Epidermal melanocyte (primary cell): ENCODE results near the gene PLA2G2C.

Experiments used
- DNase-seq: peaks from one replicate; pipeline ENCODE4 v3.0.0; 2011; ENCODE audit warnings: low spot score; ENCODE audit not compliant: insufficient read length

PLA2G2C gene

DNA sequence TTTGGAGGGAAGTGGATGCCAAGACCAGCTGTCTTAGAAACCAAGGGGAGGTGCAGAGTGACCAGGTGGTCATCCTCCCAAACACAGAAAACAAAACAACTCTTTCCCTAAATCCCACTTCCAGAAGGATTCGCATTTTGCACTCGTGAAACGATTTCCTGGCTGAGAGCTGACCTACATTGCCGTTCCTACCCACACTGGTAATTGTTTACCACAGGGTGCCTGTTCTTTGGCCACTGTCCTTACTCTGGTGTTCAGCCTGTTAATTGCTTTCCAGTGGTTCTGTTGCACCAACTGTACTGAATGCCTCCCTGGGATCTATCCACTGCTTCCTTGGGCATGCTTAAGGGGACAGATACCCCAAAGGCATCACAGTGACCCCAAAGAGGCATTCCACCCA, 23.2 kb upstream of the PLA2G2C start:
- no peak for DNase-seq

DNA sequence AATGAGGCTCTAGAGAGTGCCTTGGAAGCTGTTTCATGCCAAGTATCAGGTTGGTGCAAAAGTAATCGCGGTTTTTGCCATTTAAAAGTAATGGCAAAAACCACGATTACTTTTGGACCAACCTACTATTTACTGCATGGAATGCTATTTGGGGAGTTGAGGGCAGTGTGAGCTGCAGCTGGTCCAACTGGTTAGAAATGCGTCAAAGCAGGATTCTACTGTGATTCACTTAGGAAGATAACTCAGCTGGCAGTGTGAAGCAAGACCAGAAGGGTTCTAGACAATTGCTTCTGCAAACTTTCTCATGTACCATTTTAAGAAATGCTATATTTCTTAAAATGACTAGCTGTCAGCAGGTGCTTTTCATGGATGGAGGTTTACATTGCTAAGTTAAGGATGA, 21.2 kb upstream of the PLA2G2C start:
- no peak for DNase-seq

DNA sequence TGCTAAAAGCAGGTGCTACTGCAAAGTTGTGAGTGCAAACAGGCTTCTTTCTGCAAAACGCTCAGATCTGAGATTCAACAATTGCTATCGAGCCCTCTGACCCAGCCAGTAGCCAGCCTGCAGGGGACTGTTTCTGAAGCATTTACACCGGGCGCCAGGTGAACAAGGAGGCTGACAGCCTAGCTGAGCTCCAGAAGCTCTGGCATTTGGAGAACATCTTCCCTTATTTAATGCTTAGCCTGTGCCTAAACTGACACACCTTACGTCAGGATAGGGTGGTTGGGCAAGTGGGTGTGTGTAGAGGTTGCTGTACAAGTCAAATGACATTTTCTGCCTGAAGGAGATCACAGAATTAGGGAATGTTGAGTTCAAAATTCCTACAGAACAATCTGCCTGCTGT, 15.8 kb upstream of the PLA2G2C start:
- no peak for DNase-seq

DNA sequence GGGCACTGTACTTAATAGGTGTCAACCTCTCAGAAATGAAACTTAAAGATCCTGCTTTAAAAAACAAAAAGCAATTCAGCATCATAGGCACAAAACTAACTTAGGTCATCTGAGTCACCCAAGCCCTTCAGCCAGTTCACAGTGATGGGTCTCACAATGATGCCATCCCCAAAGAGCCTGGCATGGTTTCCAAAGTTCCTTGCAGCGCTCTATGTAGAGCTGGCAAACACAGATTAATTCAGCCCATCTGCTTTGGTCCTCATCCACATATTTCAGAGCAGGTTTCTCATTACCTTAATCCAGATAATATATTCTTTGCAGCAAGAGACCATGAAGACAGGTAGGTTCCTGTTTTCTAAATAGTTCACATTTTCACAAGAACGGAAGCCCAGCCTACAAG, 14.6 kb upstream of the PLA2G2C start:
- DNase-seq = no peak

DNA sequence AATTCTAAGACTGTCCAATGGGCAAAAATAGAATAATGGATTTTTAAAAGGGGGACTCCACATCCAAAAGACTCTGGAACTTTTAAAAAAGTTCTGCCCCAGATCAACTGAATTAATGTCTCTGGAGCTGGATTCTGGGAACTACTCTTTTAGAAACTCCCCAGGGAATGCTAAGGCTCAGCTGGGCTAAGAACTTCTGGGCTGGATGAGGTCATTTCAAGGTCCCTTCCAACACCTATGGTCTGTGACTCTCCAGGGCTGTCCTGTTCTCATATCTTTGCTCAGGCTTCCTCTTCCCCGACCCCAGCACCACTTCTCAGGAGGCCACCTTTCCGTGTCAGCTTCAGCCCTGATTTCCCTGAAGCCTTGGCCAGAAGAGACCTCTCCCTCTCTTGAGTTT, 13.5 kb upstream of the PLA2G2C start:
- DNase-seq = no peak

DNA sequence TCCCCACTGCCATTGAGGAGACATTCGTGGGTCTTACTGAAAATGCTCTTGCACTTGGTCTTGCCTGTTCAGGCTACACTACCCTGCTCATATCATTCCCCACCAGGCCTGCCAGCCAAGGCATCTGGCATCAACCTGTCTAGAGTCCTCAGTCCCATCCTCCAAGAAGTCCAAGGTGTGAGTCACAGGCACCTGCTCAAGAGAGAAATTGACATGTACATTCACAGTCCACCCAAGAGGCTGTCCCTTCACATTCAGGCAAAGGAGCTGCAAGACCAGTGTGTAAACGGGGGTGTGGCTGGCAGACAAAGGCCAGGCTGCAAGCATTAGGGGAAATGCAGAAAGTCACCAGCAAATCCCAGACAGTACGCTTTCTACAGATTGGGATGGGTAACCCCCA, 13.1 kb upstream of the PLA2G2C start:
- no peak for DNase-seq

DNA sequence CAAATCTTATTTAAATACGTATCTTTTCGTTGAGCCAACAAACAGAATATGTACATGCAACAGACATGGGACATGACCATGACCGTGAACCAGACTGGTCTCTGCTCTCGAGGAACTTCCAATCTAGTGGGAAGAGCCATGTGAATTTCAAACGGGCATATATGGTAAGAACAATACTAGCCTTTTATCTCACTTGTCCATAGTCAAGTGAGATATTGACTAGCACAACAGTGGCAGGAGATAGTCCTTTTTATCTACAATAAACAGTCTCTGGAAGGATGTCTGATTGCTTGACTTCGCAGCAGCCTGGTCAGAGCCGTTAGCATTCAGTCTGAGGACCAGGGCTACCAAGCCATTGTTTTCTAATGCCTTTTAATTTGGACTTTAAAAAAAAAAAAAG, 12.6 kb upstream of the PLA2G2C start:
- DNase-seq = no peak

DNA sequence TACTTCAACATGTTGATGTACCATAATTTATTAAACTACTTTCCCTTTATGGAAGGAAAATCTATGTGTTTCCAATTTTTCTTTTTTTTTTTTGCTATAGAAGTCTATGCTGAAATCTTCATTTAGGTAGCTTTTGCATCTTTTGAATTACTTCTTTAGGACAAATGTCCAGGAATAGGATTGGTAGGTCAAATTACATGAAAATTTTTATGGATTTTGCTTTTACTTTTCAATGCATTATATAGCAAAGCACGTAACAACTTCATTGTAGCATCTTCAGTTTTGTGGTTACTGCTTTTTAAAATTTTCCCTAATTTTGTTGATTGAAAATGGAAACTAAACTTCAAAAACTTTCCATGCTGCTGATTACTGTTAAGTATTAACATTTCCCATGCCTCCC, 12.0 kb upstream of the PLA2G2C start:
- DNase-seq = no peak

DNA sequence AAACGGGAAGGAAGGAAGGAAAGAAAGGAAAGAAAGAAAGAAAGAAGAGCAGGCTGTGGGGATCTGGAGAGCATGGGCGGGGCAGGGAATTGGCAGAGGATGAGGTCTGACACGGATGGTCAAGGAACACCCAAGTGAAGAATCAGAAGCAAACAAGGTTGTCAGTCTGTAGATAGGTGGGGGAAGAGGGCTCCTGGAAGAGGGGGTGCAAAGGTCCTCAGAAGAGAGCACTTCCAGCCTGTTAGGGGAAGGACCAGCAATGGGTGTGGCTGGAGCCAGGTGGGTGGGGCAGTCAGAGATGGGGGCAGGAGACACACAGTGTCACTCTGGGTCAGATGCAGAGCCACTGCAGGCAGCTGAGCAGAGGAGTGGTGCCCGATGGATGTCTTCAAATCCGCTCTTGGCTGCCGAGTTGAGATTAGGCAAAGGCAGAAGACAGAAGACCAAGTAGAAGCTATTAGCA, 11.0 kb upstream of the PLA2G2C start:
- DNase-seq = no peak

DNA sequence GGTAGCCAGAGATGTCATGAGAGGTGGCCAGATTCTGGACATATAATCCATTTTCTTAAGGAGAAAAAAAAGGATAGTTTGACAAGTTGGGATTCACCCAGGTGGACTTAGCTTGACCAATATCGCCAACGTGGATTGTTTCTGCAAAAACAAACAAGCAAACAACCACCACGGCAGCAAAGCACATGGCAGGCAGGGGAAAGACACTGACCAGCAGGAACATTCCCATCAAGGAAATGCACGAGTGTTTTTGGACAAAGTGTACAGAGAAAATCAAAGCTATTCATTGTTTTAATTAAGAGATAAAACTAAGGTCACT, 9.1 kb upstream of the PLA2G2C start:
- DNase-seq = no peak

DNA sequence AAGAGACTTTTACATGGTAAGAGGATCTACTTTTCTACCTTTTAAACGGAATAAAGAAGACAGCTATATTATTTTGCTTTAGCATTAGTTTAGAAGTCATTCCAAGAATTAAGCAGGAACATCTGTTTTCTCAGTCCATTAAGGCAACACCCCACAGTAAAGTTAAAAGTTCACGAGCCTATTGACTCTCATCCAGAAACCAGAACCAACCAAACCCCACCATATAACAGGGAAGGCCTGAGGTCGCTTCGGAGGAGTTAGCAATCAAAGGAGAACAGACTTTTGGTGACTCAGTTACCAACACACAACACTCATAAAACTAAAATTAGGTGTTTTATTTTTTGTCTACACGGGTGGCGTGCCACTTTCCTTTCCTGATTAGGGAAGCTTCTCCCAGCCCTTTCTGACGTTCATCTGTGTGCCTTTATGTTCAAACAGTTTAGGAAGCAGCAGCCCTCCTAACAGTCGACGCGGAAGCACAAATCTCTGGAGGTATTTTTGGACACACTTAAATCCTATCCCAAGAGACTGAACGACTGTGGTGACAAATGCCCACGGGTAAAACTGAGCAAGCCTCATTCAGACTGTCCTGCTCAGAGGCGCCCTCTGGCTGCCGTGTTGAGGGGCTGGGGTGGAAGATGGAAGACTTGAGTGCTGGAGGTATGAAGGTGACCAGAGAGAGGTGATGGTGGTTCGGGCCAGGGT, 8.6 kb upstream of the PLA2G2C start:
- DNase-seq = peak; percentile 36

DNA sequence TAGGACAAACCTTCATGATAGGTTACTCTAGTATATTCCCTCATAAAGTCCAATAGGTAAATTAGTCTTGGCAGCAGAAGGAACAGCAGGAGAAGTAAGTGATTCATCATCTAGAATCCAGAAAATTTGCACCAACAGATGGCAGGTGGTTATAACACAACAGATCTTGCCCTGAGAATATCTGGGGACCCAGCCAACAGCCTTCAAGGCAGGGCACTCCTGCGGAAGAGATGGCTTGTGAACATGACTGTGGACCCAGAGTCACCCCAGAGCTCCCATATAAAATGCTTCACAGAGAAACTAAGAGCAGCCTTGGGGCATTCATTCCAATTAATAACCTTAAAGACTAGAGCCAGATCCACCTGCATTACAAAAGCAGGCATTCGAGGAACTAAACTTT, 7.9 kb upstream of the PLA2G2C start:
- no peak for DNase-seq

DNA sequence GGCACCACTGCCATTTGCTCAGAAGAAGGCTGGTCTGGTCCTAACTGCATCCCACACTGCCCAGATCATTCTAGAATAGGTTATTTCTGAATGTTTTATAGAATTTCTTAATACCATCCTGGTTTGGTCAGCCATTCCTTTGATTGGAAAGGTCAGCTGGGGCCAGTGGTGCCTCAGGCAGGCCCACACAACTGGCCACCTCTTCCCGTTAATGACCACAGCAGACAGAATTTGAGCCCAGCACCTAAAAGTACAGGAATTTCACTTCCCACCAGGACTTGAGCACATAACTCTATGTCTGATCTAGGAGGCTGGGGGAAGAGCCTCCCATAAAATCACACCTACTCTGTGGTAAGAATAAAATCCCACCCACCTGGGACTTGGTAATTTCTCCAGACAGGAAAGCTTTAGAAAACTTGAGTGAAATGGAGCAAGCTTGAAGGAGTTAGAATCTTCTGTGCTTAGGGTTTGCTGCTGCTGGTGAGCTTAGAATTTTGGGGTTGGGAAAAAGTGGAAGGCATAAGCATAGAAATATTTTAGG, 6.6 kb upstream of the PLA2G2C start:
- DNase-seq = no peak

DNA sequence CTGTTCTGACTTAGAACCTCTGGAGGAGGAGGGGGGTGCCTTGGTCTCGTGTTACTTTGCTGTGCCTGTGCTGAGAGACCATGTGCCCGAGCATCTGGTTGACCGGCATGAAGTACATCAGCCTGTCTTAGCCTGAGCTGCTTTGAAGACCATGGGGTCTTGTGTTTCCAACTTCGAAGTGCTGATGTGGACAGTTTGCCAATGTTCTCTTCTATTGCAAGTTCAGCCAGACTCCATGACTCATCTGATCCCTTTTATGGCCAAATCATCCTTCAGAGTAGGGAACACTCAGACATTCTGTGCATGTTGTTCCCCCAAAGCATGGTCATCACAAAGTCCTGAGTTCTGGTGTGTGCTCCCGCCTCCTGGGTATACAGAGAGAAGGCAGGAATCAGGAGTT, 6.0 kb upstream of the PLA2G2C start:
- no peak for DNase-seq

DNA sequence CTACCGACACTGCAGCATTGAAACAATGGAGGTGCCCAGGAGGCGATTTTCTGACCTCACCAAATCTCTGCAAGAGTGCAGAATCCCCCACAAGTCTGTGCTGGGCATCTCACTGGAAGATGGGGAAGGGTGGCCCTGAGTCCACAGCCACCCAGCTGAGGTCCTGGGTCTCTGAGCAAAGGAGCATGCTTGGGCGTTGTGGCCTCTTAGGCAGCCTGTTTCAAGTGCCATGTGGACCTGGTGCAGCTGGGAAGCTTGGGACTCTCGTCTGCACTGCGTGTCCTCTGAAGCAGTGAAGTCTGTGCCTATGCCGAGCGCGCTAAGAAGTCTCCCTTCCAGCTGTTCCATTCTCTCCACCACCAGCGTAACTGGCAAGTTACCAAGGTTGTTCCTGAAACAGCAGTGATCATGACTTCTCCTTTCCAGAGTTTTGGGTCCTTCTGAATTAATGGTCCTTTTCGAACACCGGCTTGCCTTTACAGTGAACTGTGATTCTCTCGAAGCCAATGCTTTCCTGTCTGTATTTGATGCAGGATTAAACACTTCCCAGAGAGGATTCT, 5.0 kb upstream of the PLA2G2C start:
- DNase-seq = no peak

DNA sequence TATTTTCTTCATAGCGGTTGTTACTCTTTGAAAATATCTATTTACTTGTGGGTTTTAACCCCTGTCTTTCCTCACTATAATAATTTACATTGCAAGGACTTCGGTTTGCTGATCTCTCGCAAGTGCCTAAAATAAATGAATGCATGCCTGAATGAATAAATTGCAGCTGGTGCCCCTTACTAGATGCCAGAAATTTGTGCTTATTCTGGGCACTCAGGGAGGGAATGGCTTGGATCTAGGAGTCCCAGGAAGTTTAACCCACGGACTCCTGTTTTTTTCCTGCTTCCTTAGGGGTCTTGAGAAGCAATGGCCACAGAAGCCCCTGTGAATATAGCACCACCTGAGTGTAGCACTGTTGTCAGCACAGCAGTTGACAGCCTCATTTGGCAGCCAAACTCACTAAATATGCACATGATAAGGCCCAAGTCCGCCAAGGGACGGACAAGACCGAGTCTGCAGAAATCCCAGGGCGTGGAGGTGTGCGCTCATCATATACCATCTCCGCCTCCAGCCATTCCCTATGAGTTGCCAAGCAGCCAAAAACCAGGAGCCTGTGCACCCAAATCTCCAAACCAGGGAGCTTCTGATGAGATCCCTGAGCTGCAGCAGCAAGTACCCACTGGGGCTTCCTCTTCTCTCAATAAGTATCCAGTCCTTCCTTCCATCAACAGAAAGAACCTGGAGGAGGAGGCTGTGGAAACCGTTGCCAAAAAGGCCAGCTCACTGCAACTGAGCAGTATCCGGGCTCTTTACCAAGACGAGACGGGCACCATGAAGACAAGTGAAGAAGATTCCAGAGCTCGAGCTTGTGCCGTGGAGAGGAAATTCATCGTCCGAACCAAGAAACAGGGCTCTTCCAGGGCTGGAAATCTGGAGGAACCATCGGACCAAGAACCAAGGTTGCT, 4.2 kb upstream of the PLA2G2C start:
- no peak for DNase-seq

DNA sequence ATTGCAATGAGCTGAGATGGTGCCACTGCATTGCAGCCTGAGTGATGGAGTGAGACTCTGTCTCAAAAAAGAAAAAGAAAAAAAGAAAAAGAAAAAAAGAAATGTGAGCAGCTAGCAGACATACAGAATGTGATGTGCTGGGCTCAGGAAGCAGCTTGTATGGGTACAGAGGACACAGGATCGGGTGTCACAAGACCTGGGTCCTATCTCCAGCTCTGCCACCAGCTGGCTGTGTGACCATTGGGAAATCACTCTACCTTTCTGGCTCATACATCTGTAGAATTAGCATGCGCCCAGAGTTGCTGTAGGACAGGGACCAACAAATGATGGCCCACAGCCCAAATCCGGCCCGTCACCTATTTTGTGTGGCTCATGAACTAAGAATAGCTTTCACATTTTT, 3.3 kb upstream of the PLA2G2C start:
- DNase-seq = no peak

DNA sequence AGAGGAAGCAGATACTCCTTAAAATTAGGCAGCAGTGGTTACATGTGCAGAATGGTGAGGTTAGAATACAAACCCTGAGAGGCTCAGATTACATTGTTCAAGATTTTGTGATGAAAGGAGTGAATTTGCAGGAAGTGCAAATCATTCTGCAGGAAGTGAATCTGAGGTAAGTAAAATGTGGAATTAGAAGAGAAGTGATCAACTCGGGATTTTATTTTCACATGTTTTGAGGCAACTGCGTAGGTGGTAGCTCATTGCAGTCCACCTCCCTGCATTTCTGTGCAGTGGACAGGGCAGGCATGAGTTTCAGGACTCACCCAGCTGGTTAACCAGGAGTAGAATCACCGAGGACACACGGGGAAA, 2.1 kb upstream of the PLA2G2C start:
- DNase-seq = no peak

DNA sequence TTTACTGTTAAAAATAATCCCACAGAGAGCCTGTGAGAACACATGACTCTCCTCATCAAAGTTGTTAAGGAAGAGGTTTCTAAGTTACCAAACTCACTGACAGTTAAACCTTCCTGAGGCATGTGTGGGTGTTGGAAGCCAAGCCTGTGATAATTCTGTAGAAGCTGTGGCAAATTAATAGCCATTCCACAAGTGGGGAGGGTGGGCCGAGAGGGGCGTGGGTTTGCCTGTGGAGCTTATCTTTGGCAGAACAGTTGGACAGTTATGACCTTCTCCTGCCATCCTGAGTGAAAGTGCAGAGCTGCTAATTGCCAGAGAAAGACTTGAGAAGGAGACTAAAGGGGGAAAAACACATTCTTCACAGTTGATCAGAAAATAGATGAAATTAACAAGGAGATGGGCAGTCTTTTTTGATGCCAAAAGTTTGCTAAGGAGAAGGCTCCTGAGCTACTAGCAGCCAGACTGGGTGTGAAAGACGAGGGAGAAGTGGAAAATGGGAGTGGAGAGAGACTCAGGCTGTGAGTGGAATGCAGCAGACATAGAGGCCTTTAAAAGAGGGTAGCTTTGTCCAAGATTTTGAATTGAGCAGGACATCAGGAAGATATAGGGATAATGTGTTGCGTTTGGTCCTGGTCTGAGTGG, 1.6 kb upstream of the PLA2G2C start:
- no peak for DNase-seq

DNA sequence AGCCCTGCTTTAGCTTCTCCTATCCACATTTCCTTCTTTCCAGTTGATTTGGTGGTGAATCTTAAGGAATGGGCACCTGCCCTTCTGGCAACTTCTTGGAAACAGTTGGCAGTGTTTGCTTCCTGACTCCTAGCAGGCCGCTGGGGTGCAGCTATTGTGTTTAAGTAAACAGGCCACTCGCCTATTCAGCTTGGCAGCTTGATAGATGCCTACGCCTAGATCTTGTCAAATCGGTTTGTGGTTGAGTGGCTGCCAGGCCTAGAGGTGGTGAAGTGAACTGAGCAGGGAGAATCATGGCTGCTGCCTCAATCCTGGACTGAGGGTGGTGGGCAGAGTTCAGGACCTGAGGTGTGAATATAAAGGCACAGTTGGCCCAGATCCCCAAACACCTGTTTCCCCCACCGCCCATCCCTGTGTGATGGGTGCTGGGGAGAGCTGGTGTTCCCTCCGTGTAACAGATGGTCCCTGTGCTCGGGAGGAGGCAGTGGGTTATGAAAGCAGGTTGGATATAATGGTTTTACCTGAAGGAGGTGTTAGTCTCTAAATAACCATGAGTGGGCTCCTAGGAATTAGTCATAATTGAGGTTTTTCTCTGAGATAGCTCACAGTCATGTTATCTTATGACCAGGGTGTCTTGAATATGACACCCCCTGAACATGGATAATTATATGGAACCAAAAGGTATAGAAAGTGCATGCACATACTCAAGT, 940 bp upstream of the PLA2G2C start:
- DNase-seq = no peak
